Esophagus squamous epithelium (tissue), 5 donors: Measurements from ENCODE around the gene NLE1. TPM values are rescaled to one million over a fixed set of nuclear protein-coding genes. Genes with fewer than 3 reads are reported as not detected.

ENCODE experiments used
- DNase-seq: peaks from one replicate; lab custom pipeline; 2025; lab: John Stamatoyannopoulos, UW
- H3K27ac ChIP-seq, 4 donors: fragments of 200-600 bp; sonication (generic); one replicate each; pipeline ENCODE4 v1.5.1; 2016 to 2019; ENCODE audit warnings: mild to moderate bottlenecking in 1 of 4
- H3K27me3 ChIP-seq, 4 donors: fragments of 200-600 bp; sonication (generic); 1 replicate in 3 of 4; 2 replicates in 1 of 4; pipeline versions ENCODE4 v1.5.1 to v1.6.0; 2017 to 2021; ENCODE audit warnings: antibody characterized with exemption in 1 of 4
- H3K36me3 ChIP-seq, 3 donors: fragments of 200-600 bp; sonication (generic); one replicate each; pipeline ENCODE4 v1.5.1; 2016 to 2019
- H3K4me1 ChIP-seq, 3 donors: fragments of 200-600 bp; sonication (generic); one replicate each; pipeline ENCODE4 v1.5.1; 2017 to 2019
- H3K4me3 ChIP-seq, 4 donors: fragments of 200-600 bp; sonication (generic); 1 replicate in 3 of 4; 2 replicates in 1 of 4; pipeline ENCODE4 v1.5.1; 2016 to 2019; ENCODE audit warnings: mild to moderate bottlenecking in 2 of 4, moderate library complexity in 1 of 4
- H3K9me3 ChIP-seq, 3 donors: fragments of 200-600 bp; sonication (generic); one replicate each; pipeline ENCODE4 v1.5.1; 2016 to 2019
- CTCF ChIP-seq, 6 experiments: fragments of 450-650 bp in 4 of 6; fragments of 200-600 bp in 2 of 6; sonication (generic) in 2 of 6; IDR thresholded peaks; one replicate each; pipeline ENCODE4 v1.5.1; 2016 to 2019; ENCODE audit warnings: antibody characterized with exemption in 6 of 6, mild to moderate bottlenecking in 4 of 6, moderate library complexity in 4 of 6
- POLR2A ChIP-seq, 4 donors: fragments of 450-650 bp; IDR thresholded peaks; one replicate each; pipeline ENCODE4 v1.6.1; 2017; ENCODE audit warnings: antibody characterized with exemption in 4 of 4, mild to moderate bottlenecking in 4 of 4, moderate library complexity in 3 of 4
- WGBS, 2 donors: methylation state at CpG; one replicate each; pipeline ENCODE4 v1.1.5; 2018; 5-methylcytosine and 5-hydroxymethylcytosine counted together
- intact Hi-C: fragments of 100-400 bp; cut with DNase I; formaldehyde crosslinking; loops from one replicate; pipeline ENCODE4 v1.15.0; 2022
- total RNA-seq, 4 donors: library from RNA; depleted of rRNA; stranded (reverse); fragments of >200 nt; gene quantifications; one replicate each; pipeline ENCODE4 v1.1.0, GENCODE V29; 2016
- donor health status: DM: yes; HTN: yes; CAD: no.

Gene NLE1
- total RNA-seq, 4 donors from 2014 or later = 8.2 to 19.6 (median 17.8) TPM

- H3K27ac ChIP-seq = peak overlapping the region; percentile 47 to 97 (median 95)
- no peak for DNase-seq
- 92 to 94% methylated on average over 8 of the region's 8 CpGs for WGBS, 2 donors
- H3K9me3 ChIP-seq = no peaks in the 10 kb centered on the region
- no peaks in the 10 kb centered on the region for H3K27me3 ChIP-seq
- no peak for TF ChIP-seq CTCF (IDR thresholded peaks at IDR 0.05)
- intact Hi-C loops = loop anchor here (5.0 kb wide), 1 partner anchor 104 kb away; the partner anchor contains the start of gene LIG3
- no peak overlapping the region for H3K4me3 ChIP-seq
- H3K36me3 ChIP-seq = no peaks in the 10 kb centered on the region
- peaks cover 14 to 81% (median 27%) of the 10 kb centered on the region in 3 donors for H3K4me1 ChIP-seq
Measured at GRCh38 chr17:35086164-35086563, 55.9 kb downstream of the NLE1 start.

GRCh38 chr17:35084987-35085386, 57.1 kb downstream of the NLE1 start:
- intact Hi-C loops = loop anchor here (5.0 kb wide), 1 partner anchor 103 kb away; the partner anchor contains the start of gene LIG3
- Histone ChIP-seq H3K27ac (peak overlapping the region; percentile 47 to 97 (median 95)), H3K9me3 (no peaks in the 10 kb centered on the region), H3K4me3 (no peak overlapping the region), H3K4me1 (peaks cover 14 to 90% (median 27%) of the 10 kb centered on the region in 3 donors), H3K36me3 (no peaks in the 10 kb centered on the region), H3K27me3 (no peaks in the 10 kb centered on the region)
- whole genome bisulfite sequencing, 2 donors = 24 to 25% methylated on average over 2 of the region's 2 CpGs
- no peak for DNase-seq
- TF ChIP-seq CTCF (IDR thresholded peaks at IDR 0.05) (no peak), POLR2A (IDR thresholded peaks at IDR 0.05) (no peak)

- Histone ChIP-seq H3K36me3 (no peaks in the 10 kb centered on the region), H3K4me1 (peaks cover 14 to 97% (median 27%) of the 10 kb centered on the region in 3 donors), H3K27me3 (no peaks in the 10 kb centered on the region), H3K9me3 (no peaks in the 10 kb centered on the region), H3K27ac (peak overlapping the region in 3 of 4 donors; percentile 1 to 97 (median 97)), H3K4me3 (no peak overlapping the region)
- no peak for DNase-seq
- intact Hi-C loops = no loop called here
- TF ChIP-seq POLR2A (IDR thresholded peaks at IDR 0.05) (no peak), CTCF (IDR thresholded peaks at IDR 0.05) (no peak)
- 63 to 69% methylated on average over 2 of the region's 2 CpGs for WGBS, 2 donors
Measured at GRCh38 chr17:35083071-35083470, 59.0 kb downstream of the NLE1 start.

GRCh38 chr17:35082073-35082657, 59.9 kb downstream of the NLE1 start:
- H3K4me1 ChIP-seq = peaks cover 13 to 93% (median 22%) of the 10 kb centered on the region in 3 donors
- 22 to 27% methylated on average over 3 of the region's 3 CpGs for WGBS, 2 donors
- TF ChIP-seq CTCF (IDR thresholded peaks at IDR 0.05) (no peak), POLR2A (IDR thresholded peaks at IDR 0.05) (no peak)

GRCh38 chr17:35081638-35082037, 60.5 kb downstream of the NLE1 start:
- intact Hi-C loops = no loop called here
- no peaks in the 10 kb centered on the region for H3K9me3 ChIP-seq
- H3K27me3 ChIP-seq = no peaks in the 10 kb centered on the region
- DNase-seq = no peak
- H3K4me3 ChIP-seq = no peak overlapping the region
- no peak for TF ChIP-seq POLR2A (IDR thresholded peaks at IDR 0.05)
- TF ChIP-seq CTCF (IDR thresholded peaks at IDR 0.05) = no peak
- peak overlapping the region in 3 of 4 donors; percentile 40 to 97 (median 97) for H3K27ac ChIP-seq
- H3K4me1 ChIP-seq = peaks cover 8 to 87% (median 22%) of the 10 kb centered on the region in 3 donors
- 81 to 100% methylated on average over 1 of the region's 1 CpG for WGBS, 2 donors
- no peaks in the 10 kb centered on the region for H3K36me3 ChIP-seq

More at GRCh38 chr17:35082073-35082657, 59.9 kb downstream of the NLE1 start:
- H3K36me3 ChIP-seq = no peaks in the 10 kb centered on the region
- intact Hi-C loops = no loop called here
- no peaks in the 10 kb centered on the region for H3K27me3 ChIP-seq
- no peaks in the 10 kb centered on the region for H3K9me3 ChIP-seq
- no peak overlapping the region for H3K4me3 ChIP-seq
- H3K27ac ChIP-seq = peak overlapping the region; percentile 1 to 97 (median 68)
- no peak for DNase-seq
